H1 (cell line): ENCODE measurements around the gene SGCD. TPM values are rescaled to one million over a fixed set of nuclear protein-coding genes. Genes with fewer than 3 reads are reported as not detected.

Source experiments
- CTCF ChIA-PET: fragments of 300-600 bp; sonication (Branson Sonifier 250); formaldehyde crosslinking; loops from one replicate; lab custom pipeline; 2021; ENCODE audit not compliant: partially characterized antibody; lab: Charles Lee
- POLR2A ChIA-PET: fragments of 300-600 bp; sonication (Branson Sonifier 250); formaldehyde crosslinking; loops from one replicate; lab custom pipeline; 2021; ENCODE audit warnings: inconsistent platforms; ENCODE audit not compliant: partially characterized antibody; lab: Charles Lee
- DNase-seq, 2 experiments: peaks; one replicate each; pipeline versions ENCODE4 v3.0.0 to v3.0.0-alpha.2; 2010 to 2022; ENCODE audit warnings: low spot score in 2 of 2, low read depth in 1 of 2, mixed read lengths in 1 of 2
- FAIRE-seq: peaks from 2 replicates; lab custom pipeline; 2011; peaks lifted over from hg19 to GRCh38; lab: Jason Lieb, UNC
- H2AFZ ChIP-seq: 2 replicates; pipeline ENCODE4 v1.8.1; 2012; ENCODE audit warnings: low read length, inconsistent platforms
- H2AK5ac ChIP-seq: 2 replicates; pipeline ENCODE4 v1.6.1; 2013; ENCODE audit warnings: low read depth, low read length
- H2BK120ac ChIP-seq: replicated peaks from 2 replicates; pipeline ENCODE3; 2013; ENCODE audit warnings: low read depth, low read length, inconsistent platforms
- H2BK12ac ChIP-seq: 2 replicates; pipeline ENCODE4 v1.6.1; 2013; ENCODE audit warnings: low read depth, low read length
- H2BK15ac ChIP-seq: 2 replicates; pipeline ENCODE4 v1.6.1; 2013; ENCODE audit warnings: low read length
- H2BK20ac ChIP-seq: 2 replicates; pipeline ENCODE4 v1.6.1; 2013; ENCODE audit warnings: low read length
- H2BK5ac ChIP-seq: 2 replicates; pipeline ENCODE4 v1.6.1; 2013; ENCODE audit warnings: low read depth, low read length
- H3K14ac ChIP-seq: 2 replicates; pipeline ENCODE4 v1.6.1; 2013; ENCODE audit warnings: inconsistent platforms; ENCODE audit not compliant: insufficient read length
- H3K18ac ChIP-seq: 2 replicates; pipeline ENCODE4 v1.6.1; 2013; ENCODE audit warnings: low read length; ENCODE audit errors: extremely low read depth
- H3K23ac ChIP-seq: 2 replicates; pipeline ENCODE4 v1.6.1; 2013; ENCODE audit warnings: inconsistent platforms; ENCODE audit not compliant: insufficient read length
- H3K23me2 ChIP-seq: 2 replicates; pipeline ENCODE4 v1.6.1; 2013; ENCODE audit warnings: low read depth, low read length
- H3K27ac ChIP-seq: 2 replicates; pipeline ENCODE4 v1.6.1; 2011; ENCODE audit warnings: low read depth, low read length, inconsistent platforms
- H3K27me3 ChIP-seq, 4 experiments: replicated peaks in 1 of 4; 1 replicate in 1 of 4; 2 replicates in 3 of 4; pipeline versions ENCODE4 v1.6.1 to v1.8.1; 2011 to 2013; ENCODE audit warnings: low read length in 3 of 4, mild to moderate bottlenecking in 3 of 4, inconsistent platforms in 2 of 4, mixed read lengths in 2 of 4, moderate library complexity in 1 of 4; ENCODE audit not compliant: control insufficient read depth in 3 of 4, insufficient read depth in 3 of 4; ENCODE audit errors: extremely low read depth in 1 of 4
- H3K36me3 ChIP-seq, 4 experiments: 2 replicates each; pipeline versions ENCODE4 v1.6.1 to v1.8.1; 2011 to 2013; ENCODE audit warnings: mild to moderate bottlenecking in 4 of 4, low read length in 3 of 4, moderate library complexity in 2 of 4, control low read depth in 1 of 4, inconsistent platforms in 1 of 4; ENCODE audit not compliant: insufficient read depth in 4 of 4, control insufficient read depth in 2 of 4
- H3K4ac ChIP-seq: replicated peaks from 2 replicates; pipeline ENCODE3; 2013; ENCODE audit warnings: low read length, low read depth, mixed read lengths, inconsistent platforms; ENCODE audit not compliant: insufficient read length
- H3K4me1 ChIP-seq, 4 experiments: replicated peaks in 1 of 4; 1 replicate in 1 of 4; 2 replicates in 3 of 4; pipeline versions ENCODE4 v1.6.1 to v1.8.1; 2011 to 2013; ENCODE audit warnings: low read length in 3 of 4, inconsistent platforms in 2 of 4, mixed read lengths in 1 of 4; ENCODE audit not compliant: insufficient read depth in 4 of 4, control insufficient read depth in 3 of 4
- H3K4me2 ChIP-seq, 2 experiments: 2 replicates each; pipeline versions ENCODE4 v1.6.1 to v1.8.1; 2011 to 2013; ENCODE audit warnings: low read depth in 2 of 2, low read length in 2 of 2, control low read depth in 1 of 2, inconsistent platforms in 1 of 2, mild to moderate bottlenecking in 1 of 2; ENCODE audit not compliant: insufficient read depth in 1 of 2
- H3K4me3 ChIP-seq, 4 experiments: fragments of 200-600, 300-600 bp in 1 of 4; sonication (generic), shearing (Covaris generic), sonication (Bioruptor Twin) in 1 of 4; 2 replicates each; pipeline versions ENCODE4 v1.5.1 to v1.8.1; 2011 to 2016; ENCODE audit warnings: low read length in 4 of 4, low read depth in 3 of 4, control low read depth in 2 of 4, inconsistent platforms in 2 of 4, mild to moderate bottlenecking in 2 of 4, mixed read lengths in 1 of 4, moderate library complexity in 1 of 4; ENCODE audit not compliant: insufficient read depth in 2 of 4; ENCODE audit errors: extremely low read depth in 1 of 4
- H3K56ac ChIP-seq: replicated peaks from 2 replicates; pipeline ENCODE3; 2013; ENCODE audit warnings: low read depth, mild to moderate bottlenecking, mixed read lengths, low read length, inconsistent platforms; ENCODE audit not compliant: insufficient read length
- H3K79me1 ChIP-seq: 2 replicates; pipeline ENCODE4 v1.6.1; 2013; ENCODE audit warnings: low read depth, low read length, control low read depth
- H3K79me2 ChIP-seq, 2 experiments: 2 replicates each; pipeline versions ENCODE4 v1.6.1 to v1.8.1; 2012 to 2013; ENCODE audit warnings: low read length in 2 of 2, mild to moderate bottlenecking in 2 of 2, inconsistent platforms in 1 of 2; ENCODE audit not compliant: insufficient read depth in 2 of 2, control insufficient read depth in 1 of 2
- H3K9ac ChIP-seq, 4 experiments: replicated peaks in 1 of 4; 1 replicate in 1 of 4; 2 replicates in 3 of 4; pipeline versions ENCODE4 v1.6.1 to v1.8.1; 2011 to 2013; ENCODE audit warnings: low read depth in 3 of 4, low read length in 3 of 4, control low read depth in 2 of 4, mild to moderate bottlenecking in 2 of 4, moderate library complexity in 2 of 4, inconsistent platforms in 1 of 4; ENCODE audit errors: extremely low read depth in 1 of 4
- H3K9me3 ChIP-seq, 2 experiments: 2 replicates each; pipeline versions ENCODE4 v1.6.1 to v1.8.1; 2012 to 2013; ENCODE audit warnings: mild to moderate bottlenecking in 2 of 2, moderate library complexity in 2 of 2, control low read depth in 1 of 2, inconsistent platforms in 1 of 2, low read depth in 1 of 2, low read length in 1 of 2, mixed read lengths in 1 of 2; ENCODE audit not compliant: insufficient read depth in 2 of 2
- H4K20me1 ChIP-seq, 2 experiments: replicated peaks in 1 of 2; 2 replicates each; pipeline versions ENCODE3 to v1.8.1; 2011 to 2013; ENCODE audit warnings: inconsistent platforms in 2 of 2, low read length in 2 of 2, mild to moderate bottlenecking in 1 of 2; ENCODE audit not compliant: insufficient read depth in 2 of 2, control insufficient read depth in 1 of 2
- H4K5ac ChIP-seq: 2 replicates; pipeline ENCODE4 v1.6.1; 2013; ENCODE audit warnings: low read length, low read depth, mixed read lengths, inconsistent platforms; ENCODE audit not compliant: insufficient read length
- H4K8ac ChIP-seq: 2 replicates; pipeline ENCODE4 v1.8.0; 2013; ENCODE audit warnings: mild to moderate bottlenecking, moderate library complexity, low read length, inconsistent platforms; ENCODE audit not compliant: insufficient read depth; ENCODE audit errors: extremely low read depth
- H4K91ac ChIP-seq: replicated peaks from 2 replicates; pipeline ENCODE3; 2013; ENCODE audit warnings: low read length, mixed read lengths, inconsistent platforms; ENCODE audit not compliant: insufficient read length
- CREB1 ChIP-seq: IDR thresholded peaks from 2 replicates; pipeline ENCODE4 v1.6.1; 2012; ENCODE audit warnings: inconsistent platforms
- EP300 ChIP-seq, 2 experiments: IDR thresholded peaks; 1 replicate in 1 of 2; 2 replicates in 1 of 2; pipeline ENCODE4 v1.6.1; 2011 to 2012; ENCODE audit warnings: low read depth in 2 of 2, low read length in 2 of 2, mild to moderate bottlenecking in 2 of 2, borderline replicate concordance in 1 of 2, inconsistent platforms in 1 of 2, moderate library complexity in 1 of 2
- EZH2 ChIP-seq: fragments of 200-600 bp; sonication (generic); IDR thresholded peaks from 2 replicates; pipeline ENCODE4 v1.7.1; 2012; ENCODE audit warnings: low read depth, mild to moderate bottlenecking, moderate library complexity, low read length, inconsistent platforms; ENCODE audit not compliant: severe bottlenecking
- HDAC2 ChIP-seq, 2 experiments: fragments of 300-600 bp in 1 of 2; sonication (generic) in 1 of 2; IDR thresholded peaks; 2 replicates each; pipeline ENCODE4 v1.6.1; 2011 to 2012; ENCODE audit warnings: low read depth in 2 of 2, low read length in 2 of 2, mild to moderate bottlenecking in 2 of 2, moderate library complexity in 2 of 2, borderline replicate concordance in 1 of 2, inconsistent platforms in 1 of 2
- JUN ChIP-seq: IDR thresholded peaks from 2 replicates; pipeline ENCODE4 v1.6.1; 2011; ENCODE audit warnings: low read depth, mild to moderate bottlenecking, improper control_type of control experiment, low read length
- MAFK ChIP-seq: IDR thresholded peaks from 2 replicates; pipeline ENCODE4 v1.6.1; 2012; ENCODE audit warnings: low read depth, mild to moderate bottlenecking, improper control_type of control experiment, low read length
- SIN3A ChIP-seq, 2 experiments: IDR thresholded peaks in 1 of 2; conservative IDR thresholded peaks in 1 of 2; 2 replicates each; pipeline ENCODE4 v1.6.1; 2011 to 2012; ENCODE audit warnings: low read length in 2 of 2, improper control_type of control experiment in 1 of 2, low read depth in 1 of 2, mild to moderate bottlenecking in 1 of 2
- SIX5 ChIP-seq: IDR thresholded peaks from 2 replicates; pipeline ENCODE4 v1.6.1; 2011; ENCODE audit warnings: mild to moderate bottlenecking, low read depth, low read length
- YY1 ChIP-seq: IDR thresholded peaks from 2 replicates; pipeline ENCODE4 v1.6.1; 2011; ENCODE audit warnings: low read depth, mild to moderate bottlenecking, low read length
- ZNF274 ChIP-seq: IDR thresholded peaks from 2 replicates; pipeline ENCODE4 v1.7.0; 2012; ENCODE audit warnings: low read length, borderline replicate concordance; ENCODE audit errors: extremely low read depth
- WGBS, 2 experiments: shearing (Covaris generic) in 1 of 2; methylation state at CpG; one replicate each; pipeline versions ENCODE4 v1.1.6 to v1.1.7; 2013 to 2015; ENCODE audit warnings: low lambda C conversion rate in 2 of 2, mixed read lengths in 2 of 2, inconsistent platforms in 1 of 2, low coverage in 1 of 2, missing lambda C conversion rate in 1 of 2; ENCODE audit not compliant: insufficient replicate concordance in 2 of 2, insufficient coverage in 1 of 2, insufficient read length in 1 of 2; ENCODE audit errors: extremely low coverage in 1 of 2, missing lambda C conversion rate in 1 of 2; 5-methylcytosine and 5-hydroxymethylcytosine counted together
- polyA plus RNA-seq, 7 experiments: library from polyadenylated mRNA; depleted of rRNA in 3 of 7; stranded (reverse) in 5 of 7; unstranded in 2 of 7; fragments of >200 nt in 5 of 7; fragments of 200-250 nt in 2 of 7; gene quantifications; 1 replicate in 5 of 7; 2 replicates in 1 of 7; 4 replicates in 1 of 7; pipeline versions ENCODE4 v1.2.1 to v1.2.3, GENCODE V29; 2011 to 2013; ENCODE audit warnings: missing spikeins in 2 of 7, mixed read lengths in 2 of 7
- total RNA-seq: library from RNA; stranded (reverse); fragmentation: NEBNext Ultra II Directional; extraction: Animal tissue kit (Norgen Biotek cat#: 25700); gene quantifications from 2 replicates; pipeline ENCODE4 v1.2.1, GENCODE V29; 2021
- TF ChIP-seq, protein P1 (sequence below): IDR thresholded peaks from 2 replicates; pipeline ENCODE4 v1.6.1; 2012; ENCODE audit warnings: inconsistent platforms

The SGCD gene
- total and polyA plus RNA-seq, 2 of the 8 experiments (the other 6 are each of a cell fraction or from before 2014, with no cell fraction given) = 0.04 to 0.08 TPM

DNA sequence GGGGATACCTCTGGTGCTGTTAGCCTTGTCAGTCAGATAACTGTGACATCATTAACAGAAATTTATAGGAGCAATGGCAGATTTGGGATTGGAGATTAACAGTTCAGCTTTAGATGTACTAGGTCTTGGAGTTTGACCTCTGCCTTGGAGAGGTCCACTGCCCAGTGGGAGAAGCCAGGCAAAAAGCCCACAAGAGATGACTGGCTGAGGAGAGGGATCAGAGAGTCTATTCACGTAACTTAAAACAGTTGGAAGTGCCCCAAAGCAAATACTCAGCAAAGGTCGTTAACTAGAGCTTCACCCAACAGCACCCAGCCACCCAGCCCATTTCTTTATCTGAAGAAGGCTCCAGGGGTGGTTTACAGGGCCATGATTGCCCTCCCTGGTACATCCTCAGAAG, 290.5 kb downstream of the SGCD start:
- no peak overlapping the region for H2AFZ ChIP-seq
- DNase-seq (no peak), FAIRE-seq (no peak)
- H3K23ac ChIP-seq = no peak overlapping the region
- peaks cover 2 to 4% of the 10 kb centered on the region in 2 experiments; a peak in 2 of 4 replicates for H3K9me3 ChIP-seq
- no peak overlapping the region for H2BK15ac ChIP-seq
- no peak overlapping the region for H2BK12ac ChIP-seq
- H3K27ac ChIP-seq = no peak overlapping the region
- H3K4me3 ChIP-seq = no peak overlapping the region
- ChIA-PET POLR2A (no interaction called here), CTCF (interaction anchor here (0.6 to 0.7 kb wide), 2 partner anchors 69 to 104 kb away, joined by 3 to 4 read pairs; no protein-coding TSS in a partner anchor)
- no peaks in the 10 kb centered on the region for H3K36me3 ChIP-seq
- H4K8ac ChIP-seq = no peak overlapping the region
- H3K9ac ChIP-seq = no peak overlapping the region
- H2AK5ac ChIP-seq = no peak overlapping the region
- H2BK5ac ChIP-seq = no peak overlapping the region
- no peaks in the 10 kb centered on the region for H3K23me2 ChIP-seq
- H3K18ac ChIP-seq = no peak overlapping the region
- H3K4me2 ChIP-seq = no peak overlapping the region
- no peaks in the 10 kb centered on the region for H3K4me1 ChIP-seq
- H4K5ac ChIP-seq = no peak overlapping the region
- H3K79me1 ChIP-seq = no peaks in the 10 kb centered on the region
- no peak overlapping the region for H3K14ac ChIP-seq
- H2BK20ac ChIP-seq = no peak overlapping the region
- H4K91ac ChIP-seq = no peak overlapping the region
- H3K27me3 ChIP-seq = no peaks in the 10 kb centered on the region
- H3K79me2 ChIP-seq = no peaks in the 10 kb centered on the region
- 90% methylated on average over 2 of the region's 2 CpGs; no CpG with 5 or more reads in 1 of the 2 experiments for WGBS, 2 experiments
- H3K4ac ChIP-seq = no peak overlapping the region
- no peak overlapping the region for H2BK120ac ChIP-seq
- no peak overlapping the region for H3K56ac ChIP-seq
- H4K20me1 ChIP-seq = no peaks in the 10 kb centered on the region
- TF ChIP-seq HDAC2 (IDR thresholded peaks at IDR 0.05; ENCODE audit: borderline replicate concordance in 1 of 2, low read depth in 2 of 2, low read length in 2 of 2) (no peak), CREB1 (no peak), SIX5 (no peak), EP300 (IDR thresholded peaks at IDR 0.05; ENCODE audit: borderline replicate concordance in 1 of 2, low read depth in 2 of 2, low read length in 2 of 2) (no peak), YY1 (no peak), EZH2 (no peak), ZNF274 (no peak), SIN3A (conservative IDR thresholded peaks at IDR 0.05 in 1 of 2, IDR thresholded peaks at IDR 0.05 in 1 of 2; ENCODE audit: low read depth in 1 of 2, low read length in 2 of 2) (no peak), MAFK (no peak), JUN (no peak)
- TF ChIP-seq, protein P1, sequence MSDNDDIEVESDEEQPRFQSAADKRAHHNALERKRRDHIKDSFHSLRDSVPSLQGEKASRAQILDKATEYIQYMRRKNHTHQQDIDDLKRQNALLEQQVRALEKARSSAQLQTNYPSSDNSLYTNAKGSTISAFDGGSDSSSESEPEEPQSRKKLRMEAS = no peak
